Measurements from ENCODE around the gene KSR1. TPM values are rescaled to one million over a fixed set of nuclear protein-coding genes. Genes with fewer than 3 reads are reported as not detected.
"Not testable (repeated sequence)": the region's sequence is repeated elsewhere in the genome, so short reads cannot be mapped to it uniquely, and the experiment has no call there.

KSR1 gene
- total RNA-seq, 6 donors from 2014 or later = 23.0 to 94.3 (median 60.9) TPM

- Histone ChIP-seq H3K36me3 (peaks cover 6 to 82% (median 44%) of the 10 kb centered on the region in 4 donors), H3K4me1 (no peaks in the 10 kb centered on the region), H3K9me3 (no peaks in the 10 kb centered on the region), H3K27me3 (no peaks in the 10 kb centered on the region), H3K4me3 (no peak overlapping the region), H3K27ac (no peak overlapping the region)
- no peak for DNase-seq
- TF ChIP-seq POLR2AphosphoS5 (IDR thresholded peaks at IDR 0.05) (no peak), POLR2A (IDR thresholded peaks at IDR 0.05) (no peak)
- WGBS, 2 donors = 96 to 98% methylated on average over 5 to 6 of the region's 6 CpGs
- no peak for ATAC-seq (ENCODE audit: low FRiP score in 2 of 2)
Observed at GRCh38 chr17:27623614-27624013, 167.4 kb downstream of the KSR1 start.

GRCh38 chr17:27624539-27624938 is 168.3 kb downstream of the KSR1 start:
- Histone ChIP-seq H3K4me1 (no peaks in the 10 kb centered on the region), H3K36me3 (peaks cover 6 to 73% (median 38%) of the 10 kb centered on the region in 4 donors), H3K4me3 (no peak overlapping the region), H3K27me3 (no peaks in the 10 kb centered on the region), H3K27ac (no peak overlapping the region), H3K9me3 (no peaks in the 10 kb centered on the region)
- TF ChIP-seq POLR2A (IDR thresholded peaks at IDR 0.05) = no peak
- TF ChIP-seq CTCF (IDR thresholded peaks at IDR 0.05) = no peak
- no peak for TF ChIP-seq EP300 (IDR thresholded peaks at IDR 0.05)
- no peak for TF ChIP-seq POLR2AphosphoS5 (IDR thresholded peaks at IDR 0.05)
- WGBS, 2 donors = 94 to 96% methylated on average over 3 of the region's 3 CpGs
- DNase-seq (no peak), ATAC-seq (ENCODE audit: low FRiP score in 2 of 2) (no peak)

DNA sequence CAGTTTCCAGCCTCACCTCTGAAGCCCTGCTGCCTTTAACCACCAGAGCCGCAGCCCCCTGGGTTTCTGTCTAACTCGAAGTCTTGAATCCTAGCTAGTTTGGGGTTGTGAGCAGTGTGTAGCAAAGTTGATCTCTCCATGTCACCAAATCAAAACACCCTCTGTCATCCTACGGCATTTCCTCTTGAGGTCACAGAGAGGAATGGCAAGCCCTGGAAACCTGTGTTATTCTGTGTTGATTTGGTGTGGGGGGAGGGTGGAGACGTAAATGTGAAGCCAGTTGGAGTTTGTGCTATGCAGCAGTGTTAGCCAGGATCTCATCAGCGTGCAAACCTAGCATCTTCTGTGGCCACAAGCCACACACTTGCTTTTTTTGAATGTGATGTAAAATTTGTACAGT is 169.6 kb downstream of the KSR1 start:
- H3K4me1 ChIP-seq = peaks cover 0 to 4% (median 3%) of the 10 kb centered on the region in 4 donors
- no peak overlapping the region for H3K27ac ChIP-seq
- ATAC-seq (ENCODE audit: low FRiP score in 2 of 2) = no peak
- 90 to 95% methylated on average over 3 to 5 of the region's 5 CpGs for WGBS, 2 donors
- no peaks in the 10 kb centered on the region for H3K9me3 ChIP-seq
- DNase-seq = no peak
- no peak overlapping the region for H3K4me3 ChIP-seq
- no peaks in the 10 kb centered on the region for H3K27me3 ChIP-seq
- H3K36me3 ChIP-seq = peaks cover 6 to 59% (median 32%) of the 10 kb centered on the region in 4 donors
- TF ChIP-seq POLR2A (IDR thresholded peaks at IDR 0.05) = no peak
- no peak for TF ChIP-seq CTCF (IDR thresholded peaks at IDR 0.05)
- no peak for TF ChIP-seq POLR2AphosphoS5 (IDR thresholded peaks at IDR 0.05)
- TF ChIP-seq EP300 (IDR thresholded peaks at IDR 0.05) = no peak

DNA sequence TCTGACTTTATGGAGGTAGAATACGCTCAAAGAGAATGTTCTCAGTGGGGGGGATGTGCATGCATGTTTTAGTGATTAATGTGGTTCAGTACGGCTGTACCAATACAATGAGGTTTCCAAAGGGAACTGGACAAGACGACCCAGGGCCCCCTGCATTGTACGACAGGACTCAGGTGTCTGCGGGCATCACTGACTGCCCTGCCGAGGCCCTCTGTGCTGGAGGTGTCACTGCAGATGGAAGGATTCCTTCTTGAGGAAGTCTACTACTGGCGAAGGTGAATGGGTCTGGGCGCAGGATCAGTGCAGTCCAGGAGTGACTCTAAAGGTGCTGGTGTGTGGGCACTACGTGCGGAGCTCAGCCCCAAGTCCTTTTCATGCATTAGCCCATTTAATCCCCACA is 171.3 kb downstream of the KSR1 start:
- DNase-seq (no peak), ATAC-seq (ENCODE audit: low FRiP score in 2 of 2) (no peak)
- Histone ChIP-seq H3K27ac (no peak overlapping the region), H3K36me3 (peaks cover 6 to 43% (median 20%) of the 10 kb centered on the region in 4 donors), H3K4me1 (peaks cover 15 to 20% (median 18%) of the 10 kb centered on the region in 4 donors), H3K4me3 (no peak overlapping the region), H3K9me3 (no peaks in the 10 kb centered on the region), H3K27me3 (no peaks in the 10 kb centered on the region)
- 88 to 89% methylated on average over 6 to 10 of the region's 10 CpGs for WGBS, 2 donors
- no peak for TF ChIP-seq POLR2A (IDR thresholded peaks at IDR 0.05)
- TF ChIP-seq POLR2AphosphoS5 (IDR thresholded peaks at IDR 0.05) = no peak
- TF ChIP-seq EP300 (IDR thresholded peaks at IDR 0.05) = no peak
- no peak for TF ChIP-seq CTCF (IDR thresholded peaks at IDR 0.05)

DNA sequence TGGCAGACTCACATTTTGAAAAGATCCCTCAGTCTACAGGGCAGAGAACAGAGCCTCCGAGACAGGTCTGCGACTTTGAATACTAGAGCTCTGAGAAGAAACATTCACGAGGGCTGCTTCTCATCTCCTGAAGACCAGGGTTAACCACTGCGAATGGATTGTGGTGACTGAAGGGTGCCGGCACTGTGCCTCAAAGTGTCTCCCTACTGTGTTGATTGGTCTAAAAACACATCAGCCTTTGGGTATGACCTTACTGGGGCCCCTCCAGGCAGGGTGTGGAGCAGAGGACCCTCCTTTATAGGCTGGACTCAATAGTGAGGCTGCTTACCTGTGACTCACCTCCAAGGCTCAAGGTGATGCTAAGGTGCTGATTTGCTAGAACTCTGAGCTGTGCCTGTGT is 172.1 kb downstream of the KSR1 start:
- no peak overlapping the region for H3K27ac ChIP-seq
- TF ChIP-seq POLR2AphosphoS5 (IDR thresholded peaks at IDR 0.05) = no peak
- TF ChIP-seq POLR2A (IDR thresholded peaks at IDR 0.05) = no peak
- TF ChIP-seq EP300 (IDR thresholded peaks at IDR 0.05) = no peak
- no peak for TF ChIP-seq CTCF (IDR thresholded peaks at IDR 0.05)
- DNase-seq = no peak
- no peak for ATAC-seq (ENCODE audit: low FRiP score in 2 of 2)
- H3K9me3 ChIP-seq = no peaks in the 10 kb centered on the region
- H3K4me3 ChIP-seq = no peak overlapping the region
- H3K27me3 ChIP-seq = no peaks in the 10 kb centered on the region
- H3K4me1 ChIP-seq = peaks cover 23 to 29% (median 26%) of the 10 kb centered on the region in 4 donors
- WGBS, 2 donors = 91 to 97% methylated on average over 5 of the region's 5 CpGs
- H3K36me3 ChIP-seq = peaks cover 6 to 34% (median 13%) of the 10 kb centered on the region in 4 donors

DNA sequence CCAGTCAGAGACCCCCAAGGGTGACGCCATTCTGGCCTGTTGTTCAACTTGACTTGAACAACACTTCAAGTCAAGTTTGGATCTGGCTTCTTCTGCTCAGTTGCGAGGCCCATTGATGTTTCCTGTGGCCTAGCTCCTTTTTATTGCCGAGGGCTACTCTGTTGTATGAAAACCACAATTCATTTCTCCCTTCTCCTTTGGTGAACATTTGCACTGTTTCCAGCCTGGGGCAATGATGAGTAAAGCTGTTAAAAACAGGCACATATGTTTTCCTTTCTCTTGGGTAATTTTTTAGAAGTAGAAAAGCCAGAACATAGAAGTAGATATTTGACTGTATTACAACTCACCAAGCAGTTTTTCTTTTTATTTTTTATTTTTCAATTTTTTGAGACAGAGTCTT is 173.0 kb downstream of the KSR1 start:
- H3K9me3 ChIP-seq; ATAC-seq (ENCODE audit: low FRiP score in 2 of 2); H3K4me3 ChIP-seq; H3K27me3 ChIP-seq; H3K27ac ChIP-seq; DNase-seq: not testable (repeated sequence)
- peaks cover 0 to 25% (median 5%) of the 10 kb centered on the region in 4 donors for H3K36me3 ChIP-seq
- H3K4me1 ChIP-seq = peaks cover 31 to 38% (median 34%) of the 10 kb centered on the region in 4 donors
- 73 to 84% methylated on average over 3 of the region's 3 CpGs for WGBS, 2 donors

All from upper lobe of left lung (tissue), 6 donors.